HCT116 (cell line): Measurements from ENCODE around the gene SUCLG2. TPM values are rescaled to one million over a fixed set of nuclear protein-coding genes. Genes with fewer than 3 reads are reported as not detected.

Source experiments
- ATAC-seq: fragments of 200-7000 bp; cut with Tn5 transposase; 2 replicates; pipeline ENCODE4 v1.9.1; 2020; ENCODE audit warnings: mild to moderate bottlenecking, moderate library complexity
- BruUV-seq: library from RNA; stranded (reverse); fragments of 400-500 nt; replicated peaks from 2 replicates; lab custom pipeline; 2021; lab: Mats Ljungman, UMichigan
- CTCF ChIA-PET: fragments of 300-600 bp; sonication (Branson Sonifier 250); formaldehyde crosslinking; loops from one replicate; lab custom pipeline; 2021; ENCODE audit warnings: antibody characterized with exemption; lab: Charles Lee
- POLR2A ChIA-PET: fragments of 300-600, 350-600 bp; sonication (Branson Sonifier 250); formaldehyde crosslinking; loops from one replicate; lab custom pipeline; 2021; ENCODE audit warnings: antibody characterized with exemption; lab: Charles Lee
- RAD21 ChIA-PET, 2 experiments: fragments of 300-600 bp; sonication (Branson Sonifier 250); formaldehyde crosslinking; loops; one replicate each; lab custom pipeline; 2023; ENCODE audit warnings: low total read pairs in 2 of 2; ENCODE audit not compliant: uncharacterized antibody in 2 of 2, unreplicated experiment in 2 of 2, low non-redundant PET in 1 of 2; lab: Charles Lee
- DNase-seq: peaks from one replicate; pipeline ENCODE4 v3.0.0-alpha.2; 2010; ENCODE audit warnings: low read depth, low spot score
- H2AFZ ChIP-seq: fragments of 200-600 bp; shearing (Covaris generic), sonication (generic); 2 replicates; pipeline ENCODE4 v1.6.1; 2017; ENCODE audit warnings: low read depth, mixed run types, mixed read lengths, antibody characterized with exemption, low read length; ENCODE audit not compliant: poor library complexity, severe bottlenecking
- H3K27ac ChIP-seq: 2 replicates; pipeline ENCODE4 v1.5.1; 2012; ENCODE audit warnings: low read depth, low read length
- H3K27me3 ChIP-seq: fragments of 200-600 bp; sonication (generic); 2 replicates; pipeline ENCODE4 v1.6.1; 2016; ENCODE audit warnings: mixed run types, low read length, mixed read lengths; ENCODE audit not compliant: insufficient read depth
- H3K36me3 ChIP-seq, 2 experiments: fragments of 200-500 bp in 1 of 2; fragments of 200-600 bp in 1 of 2; sonication (Bioruptor generic) in 1 of 2; sonication (generic) in 1 of 2; 2 replicates each; pipeline versions ENCODE4 v1.5.1 to v1.6.1; 2014 to 2016; ENCODE audit warnings: low read length in 2 of 2, inconsistent platforms in 1 of 2, mixed read lengths in 1 of 2, mixed run types in 1 of 2; ENCODE audit not compliant: insufficient read depth in 2 of 2, control insufficient read depth in 1 of 2
- H3K4me1 ChIP-seq, 2 experiments: fragments of 200-600 bp in 1 of 2; sonication (generic) in 1 of 2; 2 replicates each; pipeline versions ENCODE4 v1.5.1 to v1.6.1; 2012 to 2017; ENCODE audit warnings: low read length in 2 of 2, inconsistent platforms in 1 of 2, mild to moderate bottlenecking in 1 of 2, mixed read lengths in 1 of 2, mixed run types in 1 of 2, moderate library complexity in 1 of 2; ENCODE audit not compliant: insufficient read depth in 2 of 2, control insufficient read depth in 1 of 2
- H3K4me2 ChIP-seq: fragments of 200-600 bp; sonication (generic); 2 replicates; pipeline ENCODE4 v1.6.1; 2017; ENCODE audit warnings: mixed run types, low read length, mixed read lengths
- H3K4me3 ChIP-seq, 2 experiments: fragments of 200-600 bp in 1 of 2; sonication (generic) in 1 of 2; replicated peaks in 1 of 2; 2 replicates each; pipeline ENCODE4 v1.5.1; 2011 to 2016; ENCODE audit warnings: low read length in 2 of 2, control low read depth in 1 of 2, low read depth in 1 of 2, mild to moderate bottlenecking in 1 of 2, mixed read lengths in 1 of 2, mixed run types in 1 of 2
- H3K79me2 ChIP-seq: fragments of 200-600 bp; sonication (generic); 2 replicates; pipeline ENCODE4 v1.6.1; 2017; ENCODE audit warnings: mild to moderate bottlenecking, mixed run types, low read length, moderate library complexity, mixed read lengths; ENCODE audit not compliant: insufficient read depth
- H3K9ac ChIP-seq: fragments of 200-600 bp; sonication (generic); 2 replicates; pipeline ENCODE4 v1.6.1; 2016; ENCODE audit warnings: low read length, mixed read lengths
- H3K9me2 ChIP-seq: fragments of 200-600 bp; sonication (generic), shearing (Covaris generic); 2 replicates; pipeline ENCODE4 v1.6.1; 2017; ENCODE audit warnings: mixed run types, mild to moderate bottlenecking, moderate library complexity; ENCODE audit not compliant: insufficient read depth
- H3K9me3 ChIP-seq, 2 experiments: fragments of 200-500 bp in 1 of 2; fragments of 200-600 bp in 1 of 2; sonication (Bioruptor generic) in 1 of 2; sonication (generic) in 1 of 2; 2 replicates each; pipeline ENCODE4 v1.6.1; 2014 to 2017; ENCODE audit warnings: low read length in 2 of 2, mixed read lengths in 2 of 2, inconsistent platforms in 1 of 2, low read depth in 1 of 2, mild to moderate bottlenecking in 1 of 2, mixed run types in 1 of 2, moderate library complexity in 1 of 2; ENCODE audit not compliant: control insufficient read depth in 1 of 2, insufficient read depth in 1 of 2
- H4K20me1 ChIP-seq: fragments of 200-600 bp; sonication (generic), shearing (Covaris generic); 2 replicates; pipeline ENCODE4 v1.6.1; 2017; ENCODE audit warnings: mixed run types, mild to moderate bottlenecking, moderate library complexity; ENCODE audit not compliant: insufficient read depth
- CBX3 ChIP-seq: IDR thresholded peaks from 2 replicates; pipeline ENCODE4 v1.6.1; 2012; ENCODE audit warnings: low read depth
- CEBPB ChIP-seq: IDR thresholded peaks from 2 replicates; pipeline ENCODE4 v1.6.1; 2012; ENCODE audit warnings: low read depth
- CTCF ChIP-seq, 3 experiments: fragments of 200-600 bp in 1 of 3; sonication (generic) in 1 of 3; IDR thresholded peaks in 2 of 3; conservative IDR thresholded peaks in 1 of 3; 2 replicates each; pipeline ENCODE4 v1.5.1; 2012 to 2017; ENCODE audit warnings: low read depth in 2 of 3, low read length in 2 of 3, antibody characterized with exemption in 1 of 3, borderline replicate concordance in 1 of 3, control low read depth in 1 of 3, mild to moderate bottlenecking in 1 of 3, mixed read lengths in 1 of 3, mixed run types in 1 of 3, moderate library complexity in 1 of 3; ENCODE audit not compliant: insufficient read depth in 1 of 3
- EGR1 ChIP-seq: IDR thresholded peaks from 2 replicates; pipeline ENCODE4 v1.6.1; 2012; ENCODE audit warnings: low read depth
- JUND ChIP-seq: IDR thresholded peaks from 2 replicates; pipeline ENCODE4 v1.6.1; 2012
- POLR2A ChIP-seq: IDR thresholded peaks from 2 replicates; pipeline ENCODE4 v1.7.0; 2011; ENCODE audit warnings: borderline replicate concordance; ENCODE audit not compliant: insufficient read depth, insufficient read length; ENCODE audit errors: extremely low read depth
- POLR2AphosphoS5 ChIP-seq: IDR thresholded peaks from 2 replicates; pipeline ENCODE4 v1.6.1; 2011; ENCODE audit warnings: mild to moderate bottlenecking, low read depth, low read length, moderate library complexity
- RAD21 ChIP-seq: IDR thresholded peaks from 2 replicates; pipeline ENCODE4 v1.6.1; 2012; ENCODE audit warnings: low read depth, mild to moderate bottlenecking
- REST ChIP-seq: IDR thresholded peaks from 2 replicates; pipeline ENCODE4 v1.6.1; 2012; ENCODE audit warnings: low read depth
- SP1 ChIP-seq: IDR thresholded peaks from 2 replicates; pipeline ENCODE4 v1.6.1; 2012; ENCODE audit warnings: low read depth
- YY1 ChIP-seq: IDR thresholded peaks from 2 replicates; pipeline ENCODE4 v1.6.1; 2011; ENCODE audit warnings: low read length, low read depth, moderate library complexity, mild to moderate bottlenecking; ENCODE audit not compliant: insufficient replicate concordance; ENCODE audit errors: extremely low read depth
- ZBTB33 ChIP-seq: IDR thresholded peaks from 2 replicates; pipeline ENCODE4 v1.6.1; 2011; ENCODE audit warnings: mild to moderate bottlenecking, low read length, moderate library complexity; ENCODE audit not compliant: insufficient replicate concordance; ENCODE audit errors: extremely low read depth
- ZFX ChIP-seq: fragments of 450-650 bp; IDR thresholded peaks from 2 replicates; pipeline ENCODE4 v1.6.1; 2017
- intact Hi-C: fragments of 100-400 bp; cut with micrococcal nuclease; formaldehyde crosslinking; loops from 2 replicates; pipeline ENCODE4 v1.10.0; 2022
- total RNA-seq: library from RNA; stranded (reverse); gene quantifications from one replicate; pipeline ENCODE4 v1.2.1, GENCODE V29; 2021; ENCODE audit not compliant: unreplicated experiment

Gene SUCLG2
- total RNA-seq, 1 experiment from 2014 or later, result 49.2 TPM

- BruUV-seq, result no TSS peak
- Histone ChIP-seq H3K9ac (no peak overlapping the region), H3K4me2 (no peak overlapping the region), H3K79me2 (no peaks in the 10 kb centered on the region), H3K27me3 (no peaks in the 10 kb centered on the region), H3K27ac (no peak overlapping the region), H4K20me1 (no peaks in the 10 kb centered on the region), H3K4me1 (no peaks in the 10 kb centered on the region), H2AFZ (no peak overlapping the region), H3K9me3 (no peaks in the 10 kb centered on the region), H3K4me3 (no peak overlapping the region), H3K9me2 (no peaks in the 10 kb centered on the region), H3K36me3 (no peaks in the 10 kb centered on the region)
- TF ChIP-seq CEBPB, result no peak
- TF ChIP-seq ZFX, result no peak
- TF ChIP-seq YY1, result no peak
- no peak for TF ChIP-seq JUND
- no peak for TF ChIP-seq CBX3
- DNase-seq (no peak), ATAC-seq (no peak)
- intact Hi-C loops, result loop anchor here (5.0 kb wide), 1 partner anchor 267 kb away; no protein-coding TSS in a partner anchor
- CTCF ChIA-PET, result no interaction called here
- RAD21 ChIA-PET, result no interaction called here
- POLR2A ChIA-PET, result no interaction called here
Observed at GRCh38 chr3:67489816-67490215, 164.6 kb downstream of the SUCLG2 start.

GRCh38 chr3:67487564-67488114 lies 166.8 kb downstream of the SUCLG2 start:
- Histone ChIP-seq H2AFZ (no peak overlapping the region), H3K4me2 (no peak overlapping the region), H3K9me2 (no peaks in the 10 kb centered on the region), H3K4me3 (no peak overlapping the region), H3K27ac (no peak overlapping the region), H4K20me1 (no peaks in the 10 kb centered on the region), H3K36me3 (no peaks in the 10 kb centered on the region), H3K27me3 (no peaks in the 10 kb centered on the region), H3K4me1 (no peaks in the 10 kb centered on the region), H3K9me3 (no peaks in the 10 kb centered on the region), H3K79me2 (no peaks in the 10 kb centered on the region), H3K9ac (no peak overlapping the region)
- ChIA-PET CTCF (no interaction called here), RAD21 (no interaction called here), POLR2A (no interaction called here)
- ATAC-seq (no peak), DNase-seq (no peak)
- BruUV-seq, result no TSS peak
- intact Hi-C loops, result no loop called here
- TF ChIP-seq POLR2AphosphoS5 (no peak), EGR1 (no peak), CTCF (IDR thresholded peaks at IDR 0.05 in 2 of 3, conservative IDR thresholded peaks at IDR 0.05 in 1 of 3; ENCODE audit: borderline replicate concordance in 1 of 3, insufficient read depth in 1 of 3, low read depth in 2 of 3, low read length in 2 of 3) (no peak), SP1 (no peak), POLR2A (no peak), ZBTB33 (no peak), YY1 (no peak), RAD21 (no peak), CBX3 (no peak), REST (no peak)
